HG03108 (cell line): ENCODE results near the gene DENND1C.

Source experiments
- ATAC-seq: cut with Tn5 transposase; IDR thresholded peaks from one replicate; pipeline ENCODE4 v1.9.1; 2021; ENCODE audit warnings: moderate library complexity; ENCODE audit not compliant: unreplicated experiment

Gene DENND1C

GRCh38 chr19:6479836-6480398, 1.7 kb downstream of the DENND1C start:
- ATAC-seq = no peak

GRCh38 chr19:6478815-6479214, 2.8 kb downstream of the DENND1C start:
- ATAC-seq = no peak

- no peak for ATAC-seq
Measured at GRCh38 chr19:6476896-6477431, 4.6 kb downstream of the DENND1C start.

- ATAC-seq = no peak
Measured at GRCh38 chr19:6476155-6476895, 5.3 kb downstream of the DENND1C start.

GRCh38 chr19:6475321-6476108, 6.1 kb downstream of the DENND1C start:
- ATAC-seq = no peak

- ATAC-seq = no peak
Measured at GRCh38 chr19:6473647-6474046, 7.9 kb downstream of the DENND1C start.

DNA sequence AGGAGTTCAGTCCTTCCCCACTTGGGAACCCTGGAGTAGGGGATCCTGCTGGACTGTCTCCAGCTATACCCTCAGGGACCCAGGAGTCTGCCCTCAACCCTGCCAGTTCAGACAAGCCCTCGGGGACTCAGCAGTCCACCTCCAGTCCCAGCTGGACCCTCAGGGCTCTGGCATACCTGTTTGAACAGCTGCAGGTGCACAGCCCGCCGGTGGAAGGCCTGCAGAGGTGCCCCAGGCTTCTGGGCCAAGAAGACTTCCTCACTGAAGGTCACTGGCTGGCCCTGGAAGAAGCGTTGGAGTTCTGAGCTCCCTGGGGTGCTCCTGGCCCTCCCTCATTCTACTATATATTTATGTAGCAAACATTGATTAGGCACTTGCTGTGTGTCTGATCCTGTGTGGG, 8.9 kb downstream of the DENND1C start:
- no peak for ATAC-seq

- ATAC-seq = no peak
Measured at GRCh38 chr19:6471076-6471475, 10.5 kb downstream of the DENND1C start.

GRCh38 chr19:6470173-6470572, 11.4 kb downstream of the DENND1C start:
- no peak for ATAC-seq

GRCh38 chr19:6467384-6467783, 14.2 kb downstream of the DENND1C start:
- no peak for ATAC-seq

GRCh38 chr19:6466526-6467248, 14.9 kb downstream of the DENND1C start:
- ATAC-seq = no peak

GRCh38 chr19:6465663-6466062, 15.9 kb downstream of the DENND1C start:
- ATAC-seq = no peak

DNA sequence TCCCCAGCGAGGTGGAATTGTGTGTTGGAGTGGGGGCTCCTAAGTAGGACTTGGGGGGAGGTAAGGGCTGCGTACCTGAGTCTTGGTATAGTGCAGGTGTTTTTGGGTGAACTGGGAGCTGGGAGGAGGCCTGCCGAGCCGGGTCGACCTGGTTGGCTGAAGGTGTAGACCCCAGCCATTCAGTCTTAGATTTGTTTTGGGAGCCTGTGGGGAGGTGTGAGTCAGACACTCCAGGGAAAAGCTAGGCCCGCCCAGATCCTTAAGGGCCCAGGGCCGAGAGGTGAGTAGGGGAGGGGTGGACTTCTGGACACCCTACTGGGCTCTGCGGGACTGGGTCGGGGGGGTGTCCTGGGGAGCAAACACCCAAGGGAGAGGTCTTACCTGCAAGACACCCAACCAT, 16.6 kb downstream of the DENND1C start:
- ATAC-seq = no peak

- no peak for ATAC-seq
Measured at GRCh38 chr19:6464070-6464873, 17.3 kb downstream of the DENND1C start, which contains the start of gene CRB3. CRB3 (plus strand) TSS chr19:6464271; CDS start chr19:6464702, 431 bp downstream.

- peak; percentile 65 for ATAC-seq
Measured at GRCh38 chr19:6460099-6460884, 21.3 kb downstream of the DENND1C start.

DNA sequence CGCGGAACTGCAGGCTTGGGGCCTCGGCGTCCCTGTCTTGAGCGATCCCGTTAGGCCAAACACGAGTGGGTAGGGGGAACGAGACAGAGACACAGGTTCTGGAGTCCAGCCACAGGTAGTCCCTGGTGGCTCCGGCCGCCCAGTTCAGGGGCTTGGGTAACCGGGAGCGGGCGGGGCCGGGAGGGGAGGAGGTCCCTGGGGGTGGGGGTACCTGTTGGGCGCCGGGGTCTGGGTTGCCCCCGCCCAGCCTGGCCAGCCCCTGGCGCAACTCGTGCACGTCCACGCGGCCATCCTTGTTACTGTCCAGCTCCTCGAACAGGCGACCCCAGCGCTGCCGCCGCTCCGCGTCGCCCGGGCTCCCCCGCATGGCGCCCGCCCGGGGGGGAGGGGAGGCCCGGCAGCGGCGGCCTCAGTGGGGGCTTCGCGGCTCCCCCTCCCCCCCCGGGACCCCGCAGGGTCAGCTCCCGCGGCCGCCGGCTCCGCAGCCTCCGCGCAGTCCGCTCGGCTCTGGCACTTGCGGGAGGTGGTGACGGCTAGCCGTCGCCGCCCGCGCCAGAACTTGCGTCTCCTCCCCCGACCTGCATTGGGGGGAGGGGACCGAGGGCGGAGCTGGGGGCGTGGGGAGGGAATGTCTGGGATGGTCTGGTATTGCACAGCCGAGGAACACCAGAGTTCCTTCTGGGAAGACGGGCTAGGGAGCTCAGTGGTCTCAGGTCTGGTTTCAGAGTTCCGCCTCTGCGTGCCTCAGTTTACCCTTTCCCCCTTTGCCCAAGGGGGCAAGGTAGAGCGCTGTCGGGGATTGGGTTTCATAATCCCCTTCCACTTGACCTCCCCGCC, 22.1 kb downstream of the DENND1C start, which contains the start of gene SLC25A23:
Gene SLC25A23, minus strand, starts transcription at position 531 of the 837 bp plus-strand sequence. Its CDS starts 164 bp downstream, at position 367.
- ATAC-seq = peak; percentile 38

DNA sequence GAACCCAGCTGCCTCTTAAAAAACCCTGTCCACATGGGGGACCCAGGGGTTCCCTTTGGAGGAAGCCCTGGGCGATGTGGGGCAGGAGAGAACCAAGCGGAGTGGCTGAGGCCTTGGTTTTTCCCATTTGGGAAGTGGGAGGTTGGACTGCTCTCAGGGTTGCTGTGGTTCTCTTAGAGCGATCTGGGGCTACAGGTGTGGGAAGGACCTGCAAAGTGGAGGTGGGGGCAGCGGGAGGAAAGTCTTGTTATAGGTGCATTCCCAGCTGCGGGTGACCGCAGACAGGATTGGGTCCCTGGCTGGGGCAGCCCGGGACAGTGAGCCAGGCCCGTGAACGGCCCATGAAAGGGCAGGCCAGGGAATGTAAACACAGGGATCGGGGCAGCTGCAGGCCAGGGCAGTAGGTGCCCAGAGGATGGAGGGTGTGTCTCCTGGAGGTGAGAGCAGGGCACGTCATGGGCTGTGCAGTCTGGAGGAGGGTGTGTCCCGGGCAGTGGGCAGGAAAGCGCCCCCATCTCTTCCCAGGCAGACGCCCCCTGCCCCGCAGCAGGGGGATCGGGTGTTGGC, 22.8 kb downstream of the DENND1C start:
- ATAC-seq = peak; percentile 2
